Colonic mucosa (tissue), 4 donors: ENCODE data around the gene OR10H5. TPM values are rescaled to one million over a fixed set of nuclear protein-coding genes. Genes with fewer than 3 reads are reported as not detected.
"Not testable (repeated sequence)": the region's sequence is repeated elsewhere in the genome, so short reads cannot be mapped to it uniquely, and the experiment has no call there.

Source experiments
- DNase-seq: peaks from one replicate; pipeline ENCODE4 v3.0.0-alpha.2; 2020
- H3K27ac ChIP-seq: fragments of 200-600 bp; one replicate; pipeline ENCODE4 v1.8.0; 2021
- H3K27me3 ChIP-seq: fragments of 200-600 bp; one replicate; pipeline ENCODE4 v1.8.0; 2021
- H3K36me3 ChIP-seq: fragments of 200-600 bp; one replicate; pipeline ENCODE4 v1.8.0; 2021
- H3K4me1 ChIP-seq: fragments of 200-600 bp; one replicate; pipeline ENCODE4 v1.8.0; 2021; ENCODE audit warnings: mild to moderate bottlenecking
- H3K4me3 ChIP-seq: fragments of 200-600 bp; one replicate; pipeline ENCODE4 v1.8.0; 2021
- H3K9ac ChIP-seq, 2 donors: one replicate each; pipeline ENCODE4 v1.7.0; 2013; ENCODE audit warnings: control low read depth in 2 of 2, low read depth in 2 of 2, low read length in 2 of 2
- H3K9me3 ChIP-seq: fragments of 200-600 bp; one replicate; pipeline ENCODE4 v1.8.0; 2021
- intact Hi-C: fragments of 100-400 bp; cut with DNase I; formaldehyde crosslinking; loops from one replicate; pipeline ENCODE4 v1.14.1; 2022
- total RNA-seq, 2 donors: library from RNA; stranded (reverse); fragmentation: NEBNext Ultra II Directional in 1 of 2; extraction: Animal tissue kit (Norgen Biotek cat#: 25700) in 1 of 2; gene quantifications; one replicate each; pipeline ENCODE4 v1.2.1, GENCODE V29; 2021
- TF ChIP-seq, protein P1 (sequence below): fragments of 200-600 bp; IDR thresholded peaks from one replicate; pipeline ENCODE4 v1.8.0; 2022; ENCODE audit warnings: antibody characterized with exemption, mild to moderate bottlenecking
- donor health status: healthy.
- donor health status: DM: no; HTN: no; CAD: no.
- donor health status: DM: no; HTN: no; CAD: no.

OR10H5 gene
- total RNA-seq, 2 donors from 2014 or later: not detected

DNA sequence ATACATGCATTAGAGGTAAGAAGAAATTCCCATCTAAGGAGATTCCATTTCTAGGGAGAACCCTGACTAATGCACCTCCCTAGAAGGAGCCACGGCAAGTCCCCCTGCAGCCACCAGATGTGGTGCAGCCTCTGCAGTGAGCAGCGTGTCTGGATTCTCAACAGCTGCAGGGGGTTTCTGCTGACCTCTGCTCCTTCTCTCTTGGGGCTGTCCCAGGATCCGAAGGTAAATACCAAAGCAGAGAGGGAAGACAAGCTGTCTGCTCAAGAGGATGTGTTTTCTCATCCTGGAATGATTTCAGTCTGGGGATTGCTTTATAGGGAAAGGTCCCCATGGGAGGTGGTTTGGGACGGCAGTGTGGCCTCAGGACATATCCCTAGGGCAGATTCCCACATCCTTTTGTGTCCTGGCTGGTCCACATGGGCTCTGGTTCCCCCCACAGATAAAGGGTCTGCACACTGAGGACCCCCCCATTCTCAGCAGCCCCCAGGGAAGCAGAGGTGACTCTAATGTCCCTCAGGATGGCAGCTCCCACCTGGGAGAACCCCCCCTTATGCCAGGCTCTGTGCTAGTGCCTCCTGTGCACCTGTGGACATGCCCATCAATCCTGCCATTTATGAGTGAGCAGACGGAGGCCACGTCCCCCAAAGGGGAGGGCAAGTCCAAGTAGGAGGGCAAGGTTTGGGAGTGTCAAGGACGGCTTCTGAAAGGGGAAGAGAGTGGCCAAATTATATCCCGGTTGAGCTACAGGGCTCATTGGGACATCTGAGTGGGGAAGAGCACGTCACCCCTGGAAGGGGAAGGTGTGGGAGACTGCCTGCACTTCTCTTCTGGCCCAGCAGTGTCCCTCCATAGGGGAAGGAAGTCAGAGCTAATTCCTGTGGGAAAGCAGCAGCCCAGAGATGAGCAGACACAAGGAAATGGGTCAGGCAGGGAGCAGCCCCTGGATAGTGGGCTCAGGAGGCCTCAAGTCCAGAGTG lies 10.2 kb upstream of the OR10H5 start:
- intact Hi-C loops: no loop called here
- Histone ChIP-seq H3K4me3 (no peak overlapping the region), H3K27me3 (no peaks in the 10 kb centered on the region), H3K4me1 (no peaks in the 10 kb centered on the region), H3K9me3 (no peaks in the 10 kb centered on the region), H3K9ac (peak overlapping the region in 1 of 2 donors; percentile 35), H3K27ac (no peak overlapping the region), H3K36me3 (no peaks in the 10 kb centered on the region)
- TF ChIP-seq, protein P1, sequence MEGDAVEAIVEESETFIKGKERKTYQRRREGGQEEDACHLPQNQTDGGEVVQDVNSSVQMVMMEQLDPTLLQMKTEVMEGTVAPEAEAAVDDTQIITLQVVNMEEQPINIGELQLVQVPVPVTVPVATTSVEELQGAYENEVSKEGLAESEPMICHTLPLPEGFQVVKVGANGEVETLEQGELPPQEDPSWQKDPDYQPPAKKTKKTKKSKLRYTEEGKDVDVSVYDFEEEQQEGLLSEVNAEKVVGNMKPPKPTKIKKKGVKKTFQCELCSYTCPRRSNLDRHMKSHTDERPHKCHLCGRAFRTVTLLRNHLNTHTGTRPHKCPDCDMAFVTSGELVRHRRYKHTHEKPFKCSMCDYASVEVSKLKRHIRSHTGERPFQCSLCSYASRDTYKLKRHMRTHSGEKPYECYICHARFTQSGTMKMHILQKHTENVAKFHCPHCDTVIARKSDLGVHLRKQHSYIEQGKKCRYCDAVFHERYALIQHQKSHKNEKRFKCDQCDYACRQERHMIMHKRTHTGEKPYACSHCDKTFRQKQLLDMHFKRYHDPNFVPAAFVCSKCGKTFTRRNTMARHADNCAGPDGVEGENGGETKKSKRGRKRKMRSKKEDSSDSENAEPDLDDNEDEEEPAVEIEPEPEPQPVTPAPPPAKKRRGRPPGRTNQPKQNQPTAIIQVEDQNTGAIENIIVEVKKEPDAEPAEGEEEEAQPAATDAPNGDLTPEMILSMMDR: no peak
- DNase-seq: no peak

DNA sequence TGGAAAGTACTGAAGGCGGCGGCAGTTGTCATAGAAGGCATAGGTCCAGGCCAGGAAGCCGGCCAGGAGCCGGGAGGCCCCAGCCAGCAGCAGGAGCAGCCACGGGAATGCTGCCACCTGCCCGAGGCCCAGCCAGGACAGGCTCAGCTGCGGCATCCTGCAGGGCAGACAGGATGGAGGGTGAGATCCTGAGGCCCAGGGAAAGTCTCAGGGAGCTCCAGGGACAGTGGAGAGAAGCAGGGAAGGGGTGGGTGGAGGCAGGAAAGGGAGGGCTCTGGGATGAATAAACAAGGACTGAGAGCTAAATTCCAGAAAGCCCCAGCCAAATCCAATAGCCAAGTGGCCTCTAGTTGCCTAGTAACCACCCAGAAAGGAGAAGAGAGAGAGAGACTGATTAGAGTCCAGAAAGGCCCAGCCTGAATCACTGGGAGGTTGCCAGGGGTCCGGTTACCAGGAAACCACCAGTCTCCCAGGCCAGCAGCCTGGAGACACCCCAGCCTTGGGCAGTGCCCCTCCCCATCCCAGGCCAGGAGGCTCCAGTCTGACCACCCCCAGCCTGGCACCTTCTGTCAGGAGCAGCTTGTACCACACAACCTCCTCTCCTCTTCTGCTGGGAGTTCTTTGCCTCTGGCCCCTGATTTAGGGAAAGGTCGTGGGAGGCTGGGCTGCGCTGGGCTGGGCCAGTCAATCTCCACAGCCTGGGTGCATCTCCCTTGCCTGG lies 7.5 kb upstream of the OR10H5 start:
- Histone ChIP-seq H3K4me1 (no peaks in the 10 kb centered on the region), H3K36me3 (no peaks in the 10 kb centered on the region), H3K27ac (peak overlapping the region; percentile 57), H3K27me3 (no peaks in the 10 kb centered on the region), H3K9me3 (no peaks in the 10 kb centered on the region), H3K9ac (peak overlapping the region in 1 of 2 donors; percentile 35), H3K4me3 (no peak overlapping the region)
- DNase-seq: peak; percentile 70
- intact Hi-C loops: no loop called here
- TF ChIP-seq, protein P1: no peak

DNA sequence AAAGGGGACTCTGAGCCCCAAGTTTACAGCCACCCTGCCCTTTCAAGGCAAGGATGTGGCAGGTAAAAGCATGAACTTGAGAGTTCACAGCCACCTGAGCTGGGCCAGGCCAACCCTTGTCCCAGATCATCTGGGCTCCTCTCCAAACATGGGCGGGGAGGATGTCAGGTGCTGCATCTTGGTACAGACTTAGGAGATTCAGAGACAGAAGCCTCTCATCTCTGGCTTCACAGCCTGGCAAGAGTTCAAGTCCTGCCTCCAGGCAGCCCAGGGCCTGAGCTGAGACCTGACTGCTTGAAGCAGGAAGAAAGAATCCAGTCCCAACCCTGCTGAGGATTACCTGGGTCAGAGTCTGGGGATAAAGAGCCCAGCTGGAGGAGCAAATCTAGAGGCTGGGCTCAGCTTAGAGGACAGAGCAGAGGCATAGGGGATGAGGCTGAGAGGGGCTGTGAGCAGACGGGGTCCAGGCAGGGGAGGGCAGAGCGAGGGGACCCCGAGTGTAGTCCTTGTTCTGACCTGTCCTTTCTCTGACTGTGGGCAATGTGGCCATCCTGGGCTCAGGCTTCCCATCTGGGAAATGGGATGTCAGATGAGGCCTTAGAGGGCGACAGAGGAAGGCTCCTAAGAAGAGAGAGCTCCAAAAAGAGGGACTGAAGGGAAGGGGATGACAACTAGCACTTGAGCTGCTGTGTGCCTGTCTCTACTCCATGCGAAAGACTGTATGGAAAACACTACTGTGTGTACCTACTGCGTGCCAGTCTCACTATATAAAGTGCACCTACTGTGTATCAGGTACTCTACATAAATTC lies 6.6 kb upstream of the OR10H5 start:
- Histone ChIP-seq H3K27me3 (no peaks in the 10 kb centered on the region), H3K27ac (peak overlapping the region; percentile 57), H3K9ac (peak overlapping the region in 1 of 2 donors; percentile 35), H3K4me1 (no peaks in the 10 kb centered on the region), H3K4me3 (no peak overlapping the region), H3K9me3 (no peaks in the 10 kb centered on the region), H3K36me3 (no peaks in the 10 kb centered on the region)
- TF ChIP-seq, protein P1: no peak
- peak; percentile 49 for DNase-seq
- intact Hi-C loops: no loop called here

DNA sequence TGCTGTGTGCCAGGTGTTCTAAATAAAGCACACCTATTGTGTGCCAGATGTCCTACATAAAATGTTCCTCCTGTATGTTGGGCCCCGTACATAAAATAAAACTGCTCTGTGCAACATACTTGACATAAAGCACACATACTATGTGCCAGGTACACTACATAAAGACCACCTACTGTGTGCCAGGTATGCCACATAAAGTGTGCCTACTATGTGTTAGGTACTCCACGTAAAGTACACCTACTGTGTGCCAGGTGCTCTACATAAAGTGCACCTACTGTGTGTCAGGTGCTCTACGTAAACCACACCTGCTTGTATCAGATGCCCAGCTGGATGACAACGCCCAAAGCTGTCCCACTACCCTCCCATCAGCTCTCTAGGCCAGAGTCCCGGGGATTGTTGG lies 5.8 kb upstream of the OR10H5 start:
- TF ChIP-seq, protein P1: no peak
- intact Hi-C loops: no loop called here
- Histone ChIP-seq H3K9me3 (no peaks in the 10 kb centered on the region), H3K27me3 (no peaks in the 10 kb centered on the region), H3K27ac (no peak overlapping the region), H3K36me3 (no peaks in the 10 kb centered on the region), H3K4me3 (no peak overlapping the region), H3K9ac (no peak overlapping the region), H3K4me1 (no peaks in the 10 kb centered on the region)
- DNase-seq: no peak

DNA sequence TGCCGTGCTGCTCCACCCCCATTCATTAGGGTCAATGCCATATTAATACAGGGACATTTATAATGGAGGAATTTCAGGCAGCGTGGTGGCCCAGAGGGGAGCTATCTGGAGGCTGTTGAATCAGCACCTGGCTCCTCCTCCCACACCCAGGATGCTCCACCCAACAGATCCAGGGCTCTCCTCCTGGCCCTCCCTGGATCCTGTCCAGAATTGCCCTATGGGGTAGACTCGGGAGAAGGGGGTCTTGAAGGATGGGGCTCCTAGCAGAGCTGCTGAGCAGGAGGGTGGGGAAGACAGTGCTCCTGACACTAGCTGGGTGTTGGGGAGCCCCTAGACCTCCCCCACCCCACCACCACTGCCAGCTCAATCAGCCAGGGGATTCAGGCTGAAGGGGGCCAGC lies 5.2 kb upstream of the OR10H5 start:
- no peak overlapping the region for H3K9ac ChIP-seq
- H3K9me3 ChIP-seq: no peaks in the 10 kb centered on the region
- H3K36me3 ChIP-seq: no peaks in the 10 kb centered on the region
- DNase-seq: no peak
- H3K27ac ChIP-seq: no peak overlapping the region
- no peaks in the 10 kb centered on the region for H3K4me1 ChIP-seq
- intact Hi-C loops: no loop called here
- H3K27me3 ChIP-seq: no peaks in the 10 kb centered on the region
- TF ChIP-seq, protein P1: no peak
- H3K4me3 ChIP-seq: no peak overlapping the region

DNA sequence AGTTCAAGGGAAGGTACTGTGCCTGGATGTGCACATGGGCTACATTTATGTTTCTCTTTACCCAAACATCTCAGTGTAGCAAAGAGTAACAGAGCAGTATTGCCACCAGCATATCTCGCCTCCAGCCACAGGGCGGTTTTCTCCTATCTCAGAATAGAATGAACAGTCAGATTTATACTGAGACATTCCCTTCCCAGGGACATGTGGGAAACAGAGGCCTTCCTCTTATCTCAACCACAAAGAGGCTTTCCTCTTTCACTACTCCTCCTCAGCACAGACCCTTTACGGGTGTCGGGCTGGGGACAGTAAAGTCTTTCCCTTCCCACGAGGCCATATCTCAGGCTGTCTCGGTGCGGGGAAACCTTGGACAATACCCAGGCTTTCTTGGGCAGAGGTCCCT lies 4.6 kb upstream of the OR10H5 start:
- intact Hi-C loops, H3K4me1 ChIP-seq, H3K9me3 ChIP-seq, DNase-seq, H3K36me3 ChIP-seq, H3K27me3 ChIP-seq, H3K9ac ChIP-seq, H3K27ac ChIP-seq, H3K4me3 ChIP-seq: not testable (repeated sequence)
